Measurements from ENCODE around the gene VDR.

VDR gene

GRCh38 chr12:47885566-47885965 is 19.2 kb downstream of the VDR start:
- Histone ChIP-seq H3K36me3 (ENCODE audit: control insufficient read depth, insufficient read depth, low read length) (no peaks in the 10 kb centered on the region), H3K4me3 (ENCODE audit: low read length) (no peak overlapping the region), H3K4me1 (ENCODE audit: control insufficient read depth, insufficient read depth, low read length) (no peaks in the 10 kb centered on the region), H3K9ac (ENCODE audit: low read length) (no peak overlapping the region), H3K27ac (ENCODE audit: low read depth, low read length) (no peak overlapping the region), H3K27me3 (ENCODE audit: control insufficient read depth, insufficient read depth, low read length) (no peaks in the 10 kb centered on the region)

GRCh38 chr12:47885012-47885501 is 19.7 kb downstream of the VDR start:
- no peak overlapping the region for H3K9ac ChIP-seq (ENCODE audit: low read length)
- no peak overlapping the region for H3K27ac ChIP-seq (ENCODE audit: low read depth, low read length)
- no peaks in the 10 kb centered on the region for H3K27me3 ChIP-seq (ENCODE audit: control insufficient read depth, insufficient read depth, low read length)
- no peak overlapping the region for H3K4me3 ChIP-seq (ENCODE audit: low read length)
- H3K4me1 ChIP-seq (ENCODE audit: control insufficient read depth, insufficient read depth, low read length) = no peaks in the 10 kb centered on the region
- H3K36me3 ChIP-seq (ENCODE audit: control insufficient read depth, insufficient read depth, low read length) = no peaks in the 10 kb centered on the region

GRCh38 chr12:47884501-47884900 is 20.3 kb downstream of the VDR start:
- no peak overlapping the region for H3K9ac ChIP-seq (ENCODE audit: low read length)

GRCh38 chr12:47883663-47884195 is 21.1 kb downstream of the VDR start:
- H3K36me3 ChIP-seq (ENCODE audit: control insufficient read depth, insufficient read depth, low read length) = no peaks in the 10 kb centered on the region
- no peaks in the 10 kb centered on the region for H3K4me1 ChIP-seq (ENCODE audit: control insufficient read depth, insufficient read depth, low read length)
- H3K27me3 ChIP-seq (ENCODE audit: control insufficient read depth, insufficient read depth, low read length) = no peaks in the 10 kb centered on the region
- no peak overlapping the region for H3K27ac ChIP-seq (ENCODE audit: low read depth, low read length)
- H3K4me3 ChIP-seq (ENCODE audit: low read length) = no peak overlapping the region
- H3K9ac ChIP-seq (ENCODE audit: low read length) = no peak overlapping the region

More at GRCh38 chr12:47884501-47884900, 20.3 kb downstream of the VDR start:
- H3K27me3 ChIP-seq (ENCODE audit: control insufficient read depth, insufficient read depth, low read length) = no peaks in the 10 kb centered on the region
- H3K4me3 ChIP-seq (ENCODE audit: low read length) = no peak overlapping the region
- no peak overlapping the region for H3K27ac ChIP-seq (ENCODE audit: low read depth, low read length)
- H3K4me1 ChIP-seq (ENCODE audit: control insufficient read depth, insufficient read depth, low read length) = no peaks in the 10 kb centered on the region
- H3K36me3 ChIP-seq (ENCODE audit: control insufficient read depth, insufficient read depth, low read length) = no peaks in the 10 kb centered on the region

- no peak overlapping the region for H3K9ac ChIP-seq (ENCODE audit: low read length)
- H3K27ac ChIP-seq (ENCODE audit: low read depth, low read length) = no peak overlapping the region
- H3K4me3 ChIP-seq (ENCODE audit: low read length) = no peak overlapping the region
Measured at GRCh38 chr12:47882781-47883546, 21.8 kb downstream of the VDR start.

GRCh38 chr12:47881826-47882427 is 22.9 kb downstream of the VDR start:
- H3K4me1 ChIP-seq (ENCODE audit: control insufficient read depth, insufficient read depth, low read length) = no peaks in the 10 kb centered on the region
- no peak overlapping the region for H3K4me3 ChIP-seq (ENCODE audit: low read length)
- H3K36me3 ChIP-seq (ENCODE audit: control insufficient read depth, insufficient read depth, low read length) = no peaks in the 10 kb centered on the region
- no peaks in the 10 kb centered on the region for H3K27me3 ChIP-seq (ENCODE audit: control insufficient read depth, insufficient read depth, low read length)
- H3K27ac ChIP-seq (ENCODE audit: low read depth, low read length) = no peak overlapping the region
- no peak overlapping the region for H3K9ac ChIP-seq (ENCODE audit: low read length)

More at GRCh38 chr12:47882781-47883546, 21.8 kb downstream of the VDR start:
- Histone ChIP-seq H3K36me3 (ENCODE audit: control insufficient read depth, insufficient read depth, low read length) (no peaks in the 10 kb centered on the region), H3K27me3 (ENCODE audit: control insufficient read depth, insufficient read depth, low read length) (no peaks in the 10 kb centered on the region), H3K4me1 (ENCODE audit: control insufficient read depth, insufficient read depth, low read length) (no peaks in the 10 kb centered on the region)

- Histone ChIP-seq H3K4me1 (ENCODE audit: control insufficient read depth, insufficient read depth, low read length) (no peaks in the 10 kb centered on the region), H3K27me3 (ENCODE audit: control insufficient read depth, insufficient read depth, low read length) (no peaks in the 10 kb centered on the region), H3K4me3 (ENCODE audit: low read length) (no peak overlapping the region), H3K36me3 (ENCODE audit: control insufficient read depth, insufficient read depth, low read length) (no peaks in the 10 kb centered on the region), H3K27ac (ENCODE audit: low read depth, low read length) (no peak overlapping the region), H3K9ac (ENCODE audit: low read length) (no peak overlapping the region)
Measured at GRCh38 chr12:47881051-47881450, 23.7 kb downstream of the VDR start.

- Histone ChIP-seq H3K27me3 (ENCODE audit: control insufficient read depth, insufficient read depth, low read length) (no peaks in the 10 kb centered on the region), H3K9ac (ENCODE audit: low read length) (no peak overlapping the region), H3K4me3 (ENCODE audit: low read length) (no peak overlapping the region), H3K4me1 (ENCODE audit: control insufficient read depth, insufficient read depth, low read length) (no peaks in the 10 kb centered on the region), H3K27ac (ENCODE audit: low read depth, low read length) (no peak overlapping the region), H3K36me3 (ENCODE audit: control insufficient read depth, insufficient read depth, low read length) (no peaks in the 10 kb centered on the region)
Measured at GRCh38 chr12:47878918-47879481, 25.8 kb downstream of the VDR start.

- Histone ChIP-seq H3K27ac (ENCODE audit: low read depth, low read length) (no peak overlapping the region), H3K9ac (ENCODE audit: low read length) (no peak overlapping the region), H3K36me3 (ENCODE audit: control insufficient read depth, insufficient read depth, low read length) (no peaks in the 10 kb centered on the region)
Measured at GRCh38 chr12:47878293-47878917, 26.4 kb downstream of the VDR start.

GRCh38 chr12:47877081-47877480 is 27.7 kb downstream of the VDR start:
- Histone ChIP-seq H3K36me3 (ENCODE audit: control insufficient read depth, insufficient read depth, low read length) (no peaks in the 10 kb centered on the region), H3K27ac (ENCODE audit: low read depth, low read length) (no peak overlapping the region), H3K4me3 (ENCODE audit: low read length) (no peak overlapping the region), H3K27me3 (ENCODE audit: control insufficient read depth, insufficient read depth, low read length) (no peaks in the 10 kb centered on the region), H3K9ac (ENCODE audit: low read length) (no peak overlapping the region), H3K4me1 (ENCODE audit: control insufficient read depth, insufficient read depth, low read length) (no peaks in the 10 kb centered on the region)

More at GRCh38 chr12:47878293-47878917, 26.4 kb downstream of the VDR start:
- Histone ChIP-seq H3K4me3 (ENCODE audit: low read length) (no peak overlapping the region), H3K27me3 (ENCODE audit: control insufficient read depth, insufficient read depth, low read length) (no peaks in the 10 kb centered on the region), H3K4me1 (ENCODE audit: control insufficient read depth, insufficient read depth, low read length) (no peaks in the 10 kb centered on the region)

GRCh38 chr12:47876440-47876960 is 28.3 kb downstream of the VDR start:
- Histone ChIP-seq H3K27ac (ENCODE audit: low read depth, low read length) (no peak overlapping the region), H3K4me1 (ENCODE audit: control insufficient read depth, insufficient read depth, low read length) (no peaks in the 10 kb centered on the region), H3K27me3 (ENCODE audit: control insufficient read depth, insufficient read depth, low read length) (no peaks in the 10 kb centered on the region), H3K9ac (ENCODE audit: low read length) (no peak overlapping the region), H3K4me3 (ENCODE audit: low read length) (no peak overlapping the region), H3K36me3 (ENCODE audit: control insufficient read depth, insufficient read depth, low read length) (no peaks in the 10 kb centered on the region)
